Astrocyte (in vitro differentiated cells and primary cell): ENCODE data around the gene AP3S2.

Experiments used
- EZH2 ChIP-seq: IDR thresholded peaks from 2 replicates; pipeline ENCODE4 v1.6.1; 2012; ENCODE audit warnings: mild to moderate bottlenecking, low read length, inconsistent platforms; ENCODE audit not compliant: insufficient read depth
- TF ChIP-seq, protein P1 (sequence below): IDR thresholded peaks from 2 replicates; pipeline ENCODE4 v1.5.1; 2011; ENCODE audit warnings: low read depth, mild to moderate bottlenecking, inconsistent platforms, low read length, moderate library complexity; ENCODE audit not compliant: insufficient read depth

DNA sequence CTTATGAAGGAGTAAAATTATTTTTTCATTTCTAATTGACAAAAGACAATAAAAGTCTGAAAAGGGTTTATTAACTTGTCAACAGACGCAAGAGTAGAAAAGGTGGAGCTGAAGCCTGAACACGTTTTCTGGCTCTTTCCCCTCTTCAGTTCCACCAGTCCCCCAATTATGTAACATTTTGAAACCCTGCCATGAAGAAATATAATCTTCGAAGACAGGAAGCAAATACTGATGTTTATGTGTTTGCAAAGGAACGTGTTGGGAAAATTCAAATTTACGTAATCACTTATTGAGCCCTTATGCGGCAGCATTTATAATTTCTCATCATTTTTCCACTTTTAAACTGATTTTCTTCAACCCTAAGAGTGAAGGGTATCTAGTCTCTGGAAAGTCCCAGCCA, 767 bp downstream of the AP3S2 start:
- TF ChIP-seq, protein P1, sequence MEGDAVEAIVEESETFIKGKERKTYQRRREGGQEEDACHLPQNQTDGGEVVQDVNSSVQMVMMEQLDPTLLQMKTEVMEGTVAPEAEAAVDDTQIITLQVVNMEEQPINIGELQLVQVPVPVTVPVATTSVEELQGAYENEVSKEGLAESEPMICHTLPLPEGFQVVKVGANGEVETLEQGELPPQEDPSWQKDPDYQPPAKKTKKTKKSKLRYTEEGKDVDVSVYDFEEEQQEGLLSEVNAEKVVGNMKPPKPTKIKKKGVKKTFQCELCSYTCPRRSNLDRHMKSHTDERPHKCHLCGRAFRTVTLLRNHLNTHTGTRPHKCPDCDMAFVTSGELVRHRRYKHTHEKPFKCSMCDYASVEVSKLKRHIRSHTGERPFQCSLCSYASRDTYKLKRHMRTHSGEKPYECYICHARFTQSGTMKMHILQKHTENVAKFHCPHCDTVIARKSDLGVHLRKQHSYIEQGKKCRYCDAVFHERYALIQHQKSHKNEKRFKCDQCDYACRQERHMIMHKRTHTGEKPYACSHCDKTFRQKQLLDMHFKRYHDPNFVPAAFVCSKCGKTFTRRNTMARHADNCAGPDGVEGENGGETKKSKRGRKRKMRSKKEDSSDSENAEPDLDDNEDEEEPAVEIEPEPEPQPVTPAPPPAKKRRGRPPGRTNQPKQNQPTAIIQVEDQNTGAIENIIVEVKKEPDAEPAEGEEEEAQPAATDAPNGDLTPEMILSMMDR: no peak
- TF ChIP-seq EZH2: no peak
